SH-SY5Y (cell line): ENCODE results near the gene NMNAT3.

Experiments used
- GATA2 ChIP-seq: IDR thresholded peaks from 2 replicates; pipeline ENCODE4 v1.6.1; 2011; ENCODE audit warnings: mild to moderate bottlenecking, low read depth, low read length
- GATA3 ChIP-seq: IDR thresholded peaks from 2 replicates; pipeline ENCODE4 v1.6.1; 2011; ENCODE audit warnings: low read depth, mild to moderate bottlenecking, low read length, moderate library complexity

The NMNAT3 gene

GRCh38 chr3:139633511-139633910 lies 44.3 kb downstream of the NMNAT3 start:
- TF ChIP-seq GATA3 = no peak
- no peak for TF ChIP-seq GATA2

- TF ChIP-seq GATA2 = no peak
- TF ChIP-seq GATA3 = no peak
Measured at GRCh38 chr3:139630542-139630941, 47.2 kb downstream of the NMNAT3 start.

- TF ChIP-seq GATA3 = no peak
- TF ChIP-seq GATA2 = no peak
Measured at GRCh38 chr3:139629033-139629432, 48.7 kb downstream of the NMNAT3 start.

- TF ChIP-seq GATA3 (no peak), GATA2 (no peak)
Measured at GRCh38 chr3:139627759-139628158, 50.0 kb downstream of the NMNAT3 start.

GRCh38 chr3:139620438-139620837 lies 57.3 kb downstream of the NMNAT3 start:
- TF ChIP-seq GATA2 = no peak
- TF ChIP-seq GATA3 = no peak

GRCh38 chr3:139619484-139619883 lies 58.3 kb downstream of the NMNAT3 start:
- TF ChIP-seq GATA3 (no peak), GATA2 (no peak)

- no peak for TF ChIP-seq GATA3
- TF ChIP-seq GATA2 = no peak
Measured at GRCh38 chr3:139617672-139618268, 60.0 kb downstream of the NMNAT3 start.

- TF ChIP-seq GATA3 (no peak), GATA2 (no peak)
Measured at GRCh38 chr3:139611528-139611927, 66.2 kb downstream of the NMNAT3 start.

- TF ChIP-seq GATA3 (no peak), GATA2 (no peak)
Measured at GRCh38 chr3:139610886-139611285, 66.9 kb downstream of the NMNAT3 start.

GRCh38 chr3:139608924-139609323 lies 68.8 kb downstream of the NMNAT3 start:
- TF ChIP-seq GATA3 = no peak
- no peak for TF ChIP-seq GATA2

- TF ChIP-seq GATA3 (no peak), GATA2 (no peak)
Measured at GRCh38 chr3:139608108-139608380, 69.7 kb downstream of the NMNAT3 start.

GRCh38 chr3:139607257-139608107 lies 70.3 kb downstream of the NMNAT3 start:
- TF ChIP-seq GATA2 = no peak
- no peak for TF ChIP-seq GATA3

GRCh38 chr3:139602003-139602402 lies 75.8 kb downstream of the NMNAT3 start:
- TF ChIP-seq GATA3 (no peak), GATA2 (no peak)

- no peak for TF ChIP-seq GATA2
- no peak for TF ChIP-seq GATA3
Measured at GRCh38 chr3:139601191-139601961, 76.4 kb downstream of the NMNAT3 start.
